DMS53 treated with DMSO at 0.1 percent for 48 hours (cell line): Measurements from ENCODE around the gene DUS3L.

ENCODE experiments used
- DNase-seq: peaks from one replicate; lab custom pipeline; 2025; ENCODE audit not compliant: unreplicated experiment; lab: John Stamatoyannopoulos, UW

Gene DUS3L

GRCh38 chr19:5790559-5791520 is at the start of gene DUS3L:
DUS3L (minus strand) TSS chr19:5791163; CDS start chr19:5791141, 22 bp downstream.
- DNase-seq, result peak; percentile 80

GRCh38 chr19:5839065-5840017 is 48.4 kb upstream of the DUS3L start, which contains the start of gene FUT6:
FUT6 (minus strand) TSS chr19:5839702; CDS start chr19:5832567, 7,135 bp downstream.
- no peak for DNase-seq

GRCh38 chr19:5838353-5839064 is 47.5 kb upstream of the DUS3L start:
- DNase-seq, result no peak

- DNase-seq, result no peak
Measured at GRCh38 chr19:5837761-5838352, 46.9 kb upstream of the DUS3L start.

- no peak for DNase-seq
Measured at GRCh38 chr19:5832527-5833216, 41.7 kb upstream of the DUS3L start.

GRCh38 chr19:5832061-5832460 is 41.1 kb upstream of the DUS3L start:
- DNase-seq, result no peak

GRCh38 chr19:5831159-5831558 is 40.2 kb upstream of the DUS3L start:
- no peak for DNase-seq

- DNase-seq, result no peak
Measured at GRCh38 chr19:5829567-5830310, 38.8 kb upstream of the DUS3L start.

- no peak for DNase-seq
Measured at GRCh38 chr19:5828661-5829566, 38.0 kb upstream of the DUS3L start.

GRCh38 chr19:5827891-5828660 is 37.1 kb upstream of the DUS3L start:
- peak; percentile 80 for DNase-seq

- no peak for DNase-seq
Measured at GRCh38 chr19:5827342-5827890, 36.5 kb upstream of the DUS3L start.

- DNase-seq, result peak; percentile 89
Measured at GRCh38 chr19:5826531-5827341, 35.8 kb upstream of the DUS3L start.

- DNase-seq, result no peak
Measured at GRCh38 chr19:5825178-5825577, 34.2 kb upstream of the DUS3L start.

- DNase-seq, result no peak
Measured at GRCh38 chr19:5824751-5825150, 33.8 kb upstream of the DUS3L start.

GRCh38 chr19:5823579-5824281 is 32.8 kb upstream of the DUS3L start:
- no peak for DNase-seq
